HepG2 (cell line): ENCODE data around the gene CTNNA2. TPM values are rescaled to one million over a fixed set of nuclear protein-coding genes. Genes with fewer than 3 reads are reported as not detected.

Experiments used
- AKNA ChIP-seq: sonication (generic); formaldehyde crosslinking; IDR thresholded peaks from 2 replicates; pipeline ENCODE4 v1.4.0; 2020; ENCODE audit warnings: missing genetic modification reagents, borderline replicate concordance
- FOXM1 ChIP-seq: sonication (generic); formaldehyde crosslinking; IDR thresholded peaks from 2 replicates; pipeline ENCODE4 v1.5.0; 2020; ENCODE audit warnings: missing genetic modification reagents
- MIXL1 ChIP-seq: IDR thresholded peaks from 2 replicates; pipeline ENCODE4 v1.6.1; 2016
- MTA3 ChIP-seq: sonication (generic); formaldehyde crosslinking; IDR thresholded peaks from 2 replicates; pipeline ENCODE4 v1.4.0; 2020; ENCODE audit warnings: missing genetic modification reagents
- NFAT5 ChIP-seq: sonication (generic); formaldehyde crosslinking; IDR thresholded peaks from 2 replicates; pipeline ENCODE4 v1.4.0; 2020; ENCODE audit warnings: missing genetic modification reagents
- ZBTB14 ChIP-seq: sonication (generic); formaldehyde crosslinking; IDR thresholded peaks from 2 replicates; pipeline ENCODE4 v1.4.0; 2020; ENCODE audit warnings: missing genetic modification reagents
- ZNF274 ChIP-seq: sonication (generic); formaldehyde crosslinking; IDR thresholded peaks from 2 replicates; pipeline ENCODE4 v1.5.1; 2020; ENCODE audit warnings: mild to moderate bottlenecking, missing genetic modification reagents
- ZNF777 ChIP-seq: sonication (generic); formaldehyde crosslinking; IDR thresholded peaks from 2 replicates; pipeline ENCODE4 v1.4.0; 2020; ENCODE audit warnings: missing genetic modification reagents
- polyA plus RNA-seq, 8 experiments: library from polyadenylated mRNA; depleted of rRNA in 3 of 8; stranded (reverse) in 7 of 8; unstranded in 1 of 8; fragments of >200 nt; fragmentation: Illumina TruSeq in 4 of 8; extraction: Trizol in 4 of 8; gene quantifications; 2 replicates each; pipeline versions ENCODE4 v1.2.1 to v1.2.3, GENCODE V29; 2011 to 2016; ENCODE audit warnings: low read depth in 4 of 8, missing spikeins in 1 of 8, mixed read lengths in 1 of 8; ENCODE audit not compliant: insufficient read depth in 1 of 8
- total RNA-seq, 5 experiments: library from RNA; depleted of rRNA; stranded (reverse); fragments of >200 nt; fragmentation: Illumina TruSeq; extraction: Trizol; gene quantifications; 2 replicates each; pipeline ENCODE4 v1.2.3, GENCODE V29; 2016; ENCODE audit warnings: low read depth in 1 of 5
- TF ChIP-seq, protein P1 (sequence below): sonication (generic); formaldehyde crosslinking; IDR thresholded peaks from 2 replicates; pipeline ENCODE4 v1.8.0; 2022; ENCODE audit warnings: missing genetic modification reagents, mild to moderate bottlenecking, borderline replicate concordance
- TF ChIP-seq, protein P2 (sequence below): IDR thresholded peaks from 2 replicates; pipeline ENCODE4 v1.6.1; 2016; ENCODE audit warnings: low read depth, control low read depth

Gene CTNNA2
- total and polyA plus RNA-seq, 2 of the 13 experiments (the other 11 are each of a cell fraction or from before 2014, with no cell fraction given) = not detected

DNA sequence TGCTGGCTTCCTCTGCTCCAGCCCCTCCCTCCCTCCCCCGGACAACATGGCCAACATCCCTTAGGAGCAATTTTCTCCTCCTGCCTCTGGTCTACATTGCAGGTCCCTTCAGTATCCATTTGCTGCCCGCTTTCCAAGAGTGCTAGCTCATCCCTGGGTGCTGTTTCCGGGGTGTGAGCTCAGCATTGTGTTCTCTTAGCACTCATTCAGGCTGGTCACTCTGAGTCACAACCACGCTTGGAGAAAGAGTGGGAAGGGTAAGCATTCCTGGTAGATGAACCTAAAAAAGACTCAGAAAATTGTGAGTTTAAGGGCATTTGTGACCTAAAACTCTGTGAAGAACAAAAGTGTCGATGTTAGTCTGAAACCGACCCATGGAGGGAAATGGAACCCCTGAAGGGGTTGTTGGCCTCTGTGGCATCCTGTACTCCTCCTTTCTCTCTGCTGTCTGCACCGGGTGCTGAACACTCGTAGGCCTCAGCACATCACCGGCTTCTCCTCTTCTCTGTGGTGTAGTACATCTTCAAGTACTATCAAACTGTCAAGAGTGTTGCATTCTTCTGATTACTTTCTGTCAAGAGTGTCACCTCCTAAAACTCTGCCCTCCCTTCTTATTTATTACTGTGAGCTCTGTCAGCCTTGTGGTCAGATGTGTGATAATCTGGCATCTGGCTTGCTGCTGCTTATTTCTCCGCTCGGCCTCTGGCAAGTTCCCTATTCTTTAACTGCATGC, 73.0 kb downstream of the CTNNA2 start (continued):
- TF ChIP-seq, protein P1, sequence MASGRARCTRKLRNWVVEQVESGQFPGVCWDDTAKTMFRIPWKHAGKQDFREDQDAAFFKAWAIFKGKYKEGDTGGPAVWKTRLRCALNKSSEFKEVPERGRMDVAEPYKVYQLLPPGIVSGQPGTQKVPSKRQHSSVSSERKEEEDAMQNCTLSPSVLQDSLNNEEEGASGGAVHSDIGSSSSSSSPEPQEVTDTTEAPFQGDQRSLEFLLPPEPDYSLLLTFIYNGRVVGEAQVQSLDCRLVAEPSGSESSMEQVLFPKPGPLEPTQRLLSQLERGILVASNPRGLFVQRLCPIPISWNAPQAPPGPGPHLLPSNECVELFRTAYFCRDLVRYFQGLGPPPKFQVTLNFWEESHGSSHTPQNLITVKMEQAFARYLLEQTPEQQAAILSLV (CRISPR knock-in tag) = no peak
- TF ChIP-seq MIXL1 (CRISPR knock-in tag) = no peak
- TF ChIP-seq ZNF777 (CRISPR knock-in tag) = no peak
- TF ChIP-seq, protein P2, sequence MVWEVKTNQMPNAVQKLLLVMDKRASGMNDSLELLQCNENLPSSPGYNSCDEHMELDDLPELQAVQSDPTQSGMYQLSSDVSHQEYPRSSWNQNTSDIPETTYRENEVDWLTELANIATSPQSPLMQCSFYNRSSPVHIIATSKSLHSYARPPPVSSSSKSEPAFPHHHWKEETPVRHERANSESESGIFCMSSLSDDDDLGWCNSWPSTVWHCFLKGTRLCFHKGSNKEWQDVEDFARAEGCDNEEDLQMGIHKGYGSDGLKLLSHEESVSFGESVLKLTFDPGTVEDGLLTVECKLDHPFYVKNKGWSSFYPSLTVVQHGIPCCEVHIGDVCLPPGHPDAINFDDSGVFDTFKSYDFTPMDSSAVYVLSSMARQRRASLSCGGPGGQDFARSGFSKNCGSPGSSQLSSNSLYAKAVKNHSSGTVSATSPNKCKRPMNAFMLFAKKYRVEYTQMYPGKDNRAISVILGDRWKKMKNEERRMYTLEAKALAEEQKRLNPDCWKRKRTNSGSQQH (CRISPR knock-in tag) = no peak
- no peak for TF ChIP-seq ZNF274 (CRISPR knock-in tag)
- no peak for TF ChIP-seq NFAT5 (CRISPR knock-in tag)
- TF ChIP-seq AKNA (CRISPR knock-in tag) = no peak
- TF ChIP-seq MTA3 = no peak
- TF ChIP-seq ZBTB14 (CRISPR knock-in tag) = no peak
- TF ChIP-seq FOXM1 (CRISPR knock-in tag) = no peak
